ENCODE measurements around the gene DGKQ.

DGKQ gene

GRCh38 chr4:962231-963208 lies 10.8 kb downstream of the DGKQ start:
- no peak for TF ChIP-seq FOXP2 (optimal IDR thresholded peaks at IDR 0.05; ENCODE audit: borderline replicate concordance, extremely low read depth, extremely low read length, insufficient read depth)
- no peak for TF ChIP-seq POLR2AphosphoS5 (IDR thresholded peaks at IDR 0.05; ENCODE audit: low read depth, low read length)
- no peak for TF ChIP-seq TAF1 (IDR thresholded peaks at IDR 0.05; ENCODE audit: borderline replicate concordance, insufficient read depth, low read length)
- TF ChIP-seq, protein P1, sequence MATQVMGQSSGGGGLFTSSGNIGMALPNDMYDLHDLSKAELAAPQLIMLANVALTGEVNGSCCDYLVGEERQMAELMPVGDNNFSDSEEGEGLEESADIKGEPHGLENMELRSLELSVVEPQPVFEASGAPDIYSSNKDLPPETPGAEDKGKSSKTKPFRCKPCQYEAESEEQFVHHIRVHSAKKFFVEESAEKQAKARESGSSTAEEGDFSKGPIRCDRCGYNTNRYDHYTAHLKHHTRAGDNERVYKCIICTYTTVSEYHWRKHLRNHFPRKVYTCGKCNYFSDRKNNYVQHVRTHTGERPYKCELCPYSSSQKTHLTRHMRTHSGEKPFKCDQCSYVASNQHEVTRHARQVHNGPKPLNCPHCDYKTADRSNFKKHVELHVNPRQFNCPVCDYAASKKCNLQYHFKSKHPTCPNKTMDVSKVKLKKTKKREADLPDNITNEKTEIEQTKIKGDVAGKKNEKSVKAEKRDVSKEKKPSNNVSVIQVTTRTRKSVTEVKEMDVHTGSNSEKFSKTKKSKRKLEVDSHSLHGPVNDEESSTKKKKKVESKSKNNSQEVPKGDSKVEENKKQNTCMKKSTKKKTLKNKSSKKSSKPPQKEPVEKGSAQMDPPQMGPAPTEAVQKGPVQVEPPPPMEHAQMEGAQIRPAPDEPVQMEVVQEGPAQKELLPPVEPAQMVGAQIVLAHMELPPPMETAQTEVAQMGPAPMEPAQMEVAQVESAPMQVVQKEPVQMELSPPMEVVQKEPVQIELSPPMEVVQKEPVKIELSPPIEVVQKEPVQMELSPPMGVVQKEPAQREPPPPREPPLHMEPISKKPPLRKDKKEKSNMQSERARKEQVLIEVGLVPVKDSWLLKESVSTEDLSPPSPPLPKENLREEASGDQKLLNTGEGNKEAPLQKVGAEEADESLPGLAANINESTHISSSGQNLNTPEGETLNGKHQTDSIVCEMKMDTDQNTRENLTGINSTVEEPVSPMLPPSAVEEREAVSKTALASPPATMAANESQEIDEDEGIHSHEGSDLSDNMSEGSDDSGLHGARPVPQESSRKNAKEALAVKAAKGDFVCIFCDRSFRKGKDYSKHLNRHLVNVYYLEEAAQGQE (IDR thresholded peaks at IDR 0.05; ENCODE audit: insufficient read depth in 1 of 2, low read depth in 2 of 2, low read length in 2 of 2): no peak
- TF ChIP-seq SIN3A (IDR thresholded peaks at IDR 0.05; ENCODE audit: borderline replicate concordance, insufficient read depth, low read length): no peak

DNA sequence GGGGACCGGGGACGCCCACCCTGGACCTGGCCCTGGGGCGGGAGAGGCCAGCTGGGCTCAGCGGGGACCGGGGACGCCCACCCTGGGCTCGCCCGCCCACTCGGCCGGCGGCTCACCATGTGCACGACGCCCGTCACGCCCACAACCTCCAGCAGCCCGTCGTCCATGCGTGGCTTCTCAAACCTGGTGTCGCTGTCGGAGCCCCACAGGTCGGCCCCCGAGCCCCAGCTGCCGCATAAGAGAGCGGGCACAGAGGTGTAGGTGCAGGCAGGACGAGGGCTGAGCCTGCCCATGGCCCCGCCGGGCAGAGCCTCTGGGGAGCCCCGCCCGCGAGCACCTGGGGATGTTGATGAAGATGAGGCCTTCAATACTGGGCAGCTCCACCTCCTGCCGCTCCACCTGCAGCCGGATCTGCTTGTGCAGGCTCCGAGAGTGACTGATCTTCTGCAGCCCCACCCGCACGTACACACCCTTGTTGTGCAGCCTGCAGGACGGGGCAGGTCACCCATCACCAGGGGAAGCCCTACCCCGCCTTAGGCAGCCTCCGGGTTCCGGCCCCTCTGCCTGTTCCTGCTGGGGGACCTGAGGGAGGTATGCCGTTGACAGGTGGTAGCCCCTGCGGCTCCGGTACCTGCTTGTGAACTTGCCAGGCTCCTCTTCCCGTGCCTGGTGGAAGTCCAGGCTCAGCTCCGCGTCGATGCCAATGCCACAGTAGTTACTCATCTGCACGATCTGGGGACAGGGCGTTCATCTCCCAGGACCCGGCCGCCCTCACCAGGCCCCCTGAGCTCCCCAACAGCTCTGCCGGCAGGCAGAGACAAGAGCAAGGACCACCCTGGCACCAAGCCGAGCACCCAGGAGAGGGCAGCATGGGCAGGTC lies 11.8 kb downstream of the DGKQ start:
- TF ChIP-seq TAF1 (IDR thresholded peaks at IDR 0.05; ENCODE audit: borderline replicate concordance, insufficient read depth, low read length): no peak

- no peak for TF ChIP-seq SIN3A (IDR thresholded peaks at IDR 0.05; ENCODE audit: borderline replicate concordance, insufficient read depth, low read length)
These were observed 12.6 kb downstream of the DGKQ start for GRCh38 chr4:960636-961350.

DNA sequence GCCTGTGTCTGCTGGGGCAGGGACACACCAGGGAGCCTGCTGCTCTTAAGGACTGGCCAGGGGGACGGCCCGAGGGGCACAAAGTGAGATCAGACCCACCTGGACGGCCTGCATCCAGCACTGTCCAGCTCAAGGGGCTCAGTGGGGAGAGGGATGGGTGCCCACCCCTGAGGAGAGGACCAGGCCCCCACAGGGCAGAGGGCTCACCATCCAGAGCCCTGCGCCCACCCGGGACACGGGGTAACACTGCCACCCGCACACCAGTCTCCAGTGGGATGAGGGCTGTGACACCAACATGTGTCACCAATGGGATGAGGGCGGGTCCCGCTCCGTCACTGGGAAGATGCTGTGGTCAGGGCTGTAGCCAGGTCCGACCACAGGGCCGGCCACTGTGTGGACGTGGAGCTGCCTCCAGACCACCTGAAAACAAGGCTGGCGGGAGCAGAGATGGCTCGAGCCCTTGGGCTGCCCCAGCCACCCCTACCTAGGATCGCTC lies 13.2 kb downstream of the DGKQ start:
- TF ChIP-seq TAF1 (IDR thresholded peaks at IDR 0.05; ENCODE audit: borderline replicate concordance, insufficient read depth, low read length): no peak
- TF ChIP-seq SIN3A (IDR thresholded peaks at IDR 0.05; ENCODE audit: borderline replicate concordance, insufficient read depth, low read length): no peak
- TF ChIP-seq FOXP2 (optimal IDR thresholded peaks at IDR 0.05; ENCODE audit: borderline replicate concordance, extremely low read depth, extremely low read length, insufficient read depth): no peak
- TF ChIP-seq POLR2AphosphoS5 (IDR thresholded peaks at IDR 0.05; ENCODE audit: low read depth, low read length): no peak
- TF ChIP-seq, protein P1 (IDR thresholded peaks at IDR 0.05; ENCODE audit: insufficient read depth in 1 of 2, low read depth in 2 of 2, low read length in 2 of 2): no peak

GRCh38 chr4:959338-960139 lies 13.8 kb downstream of the DGKQ start:
- TF ChIP-seq, protein P1 (IDR thresholded peaks at IDR 0.05; ENCODE audit: insufficient read depth in 1 of 2, low read depth in 2 of 2, low read length in 2 of 2): no peak
- TF ChIP-seq TAF1 (IDR thresholded peaks at IDR 0.05; ENCODE audit: borderline replicate concordance, insufficient read depth, low read length) (no peak), POLR2AphosphoS5 (IDR thresholded peaks at IDR 0.05; ENCODE audit: low read depth, low read length) (no peak), FOXP2 (optimal IDR thresholded peaks at IDR 0.05; ENCODE audit: borderline replicate concordance, extremely low read depth, extremely low read length, insufficient read depth) (no peak), SIN3A (IDR thresholded peaks at IDR 0.05; ENCODE audit: borderline replicate concordance, insufficient read depth, low read length) (no peak)
